GM23338 (cell line): ENCODE measurements around the gene CHD9NB. TPM values are rescaled to one million over a fixed set of nuclear protein-coding genes. Genes with fewer than 3 reads are reported as not detected.
A peak's percentile ranks its signal among the peaks of the same experiment; 100 is the strongest.

ENCODE experiments used
- ATAC-seq: fragments of 200-7000 bp; cut with Tn5 transposase; 3 replicates; pipeline ENCODE4 v1.9.1; 2020
- DNase-seq: peaks from one replicate; pipeline ENCODE4 v3.0.0-alpha.2; 2015; ENCODE audit warnings: low spot score
- H2AFZ ChIP-seq: fragments of 200-600 bp; sonication (generic); 2 replicates; pipeline ENCODE4 v1.8.0; 2016; ENCODE audit warnings: antibody characterized with exemption, mild to moderate bottlenecking, moderate library complexity
- H3F3A ChIP-seq: fragments of 200-600 bp; sonication (generic); replicated peaks from 2 replicates; pipeline ENCODE4 v1.8.0; 2017; ENCODE audit warnings: antibody characterized with exemption, mixed run types, low read depth
- H3K27ac ChIP-seq: fragments of 200-600 bp; sonication (generic); 2 replicates; pipeline ENCODE4 v1.6.1; 2016; ENCODE audit warnings: low read depth
- H3K27me3 ChIP-seq: fragments of 200-600 bp; sonication (generic); 2 replicates; pipeline ENCODE4 v1.8.0; 2016; ENCODE audit warnings: mild to moderate bottlenecking, mixed run types, moderate library complexity; ENCODE audit not compliant: insufficient read depth
- H3K36me3 ChIP-seq: fragments of 200-600 bp; sonication (generic); 2 replicates; pipeline ENCODE4 v1.8.0; 2016; ENCODE audit warnings: mild to moderate bottlenecking; ENCODE audit not compliant: insufficient read depth
- H3K4me1 ChIP-seq: fragments of 200-600 bp; sonication (generic); 2 replicates; pipeline ENCODE4 v1.8.0; 2016; ENCODE audit warnings: mild to moderate bottlenecking, moderate library complexity; ENCODE audit not compliant: insufficient read depth
- H3K4me2 ChIP-seq: fragments of 200-600 bp; sonication (generic); 2 replicates; pipeline ENCODE4 v1.7.1; 2017; ENCODE audit warnings: mixed run types
- H3K4me3 ChIP-seq: fragments of 200-600 bp; sonication (generic); 2 replicates; pipeline ENCODE4 v1.6.1; 2016; ENCODE audit warnings: mixed run types
- H3K79me2 ChIP-seq: fragments of 200-600 bp; sonication (generic); replicated peaks from 2 replicates; pipeline ENCODE4 v1.8.0; 2017; ENCODE audit warnings: mild to moderate bottlenecking; ENCODE audit not compliant: insufficient read depth
- H3K9me2 ChIP-seq: fragments of 200-600 bp; sonication (generic); 2 replicates; pipeline ENCODE4 v1.8.0; 2017; ENCODE audit not compliant: insufficient read depth
- H4K20me1 ChIP-seq: fragments of 200-600 bp; sonication (generic); replicated peaks from 2 replicates; pipeline ENCODE4 v1.8.0; 2017; ENCODE audit warnings: mild to moderate bottlenecking; ENCODE audit not compliant: insufficient read depth
- H3K27ac Mint-ChIP-seq: 2 replicates; pipeline ENCODE4 v1.8.0; 2020; ENCODE audit warnings: inconsistent platforms, mild to moderate bottlenecking, moderate library complexity, mixed read lengths
- H3K27me3 Mint-ChIP-seq: 3 replicates; pipeline ENCODE4 v1.8.0; 2022; ENCODE audit warnings: low read depth, mild to moderate bottlenecking, moderate library complexity, mixed read lengths, inconsistent platforms; ENCODE audit not compliant: insufficient read depth, poor library complexity
- H3K36me3 Mint-ChIP-seq: 3 replicates; pipeline ENCODE4 v1.8.0; 2021; ENCODE audit warnings: low read depth, mild to moderate bottlenecking, inconsistent platforms, moderate library complexity, mixed read lengths
- H3K4me1 Mint-ChIP-seq: 3 replicates; pipeline ENCODE4 v1.8.0; 2020; ENCODE audit warnings: mild to moderate bottlenecking, inconsistent platforms, mixed read lengths
- H3K4me3 Mint-ChIP-seq: 3 replicates; pipeline ENCODE4 v1.8.0; 2021; ENCODE audit warnings: moderate library complexity, mild to moderate bottlenecking, inconsistent platforms, mixed read lengths
- H3K9me3 Mint-ChIP-seq: 3 replicates; pipeline ENCODE4 v1.8.0; 2020; ENCODE audit warnings: moderate library complexity, mild to moderate bottlenecking, inconsistent platforms, mixed read lengths
- CREB1 ChIP-seq: fragments of 250-450 bp; sonication (Bioruptor Pico); IDR thresholded peaks from 2 replicates; pipeline ENCODE4 v1.5.0; 2020; ENCODE audit warnings: low read depth, mild to moderate bottlenecking, moderate library complexity
- EZH2 ChIP-seq: fragments of 200-600 bp; sonication (generic); IDR thresholded peaks from one replicate; pipeline ENCODE4 v1.8.0; 2017; ENCODE audit warnings: antibody characterized with exemption, mild to moderate bottlenecking, low read depth; ENCODE audit not compliant: unreplicated experiment
- EZH2phosphoT487 ChIP-seq: fragments of 200-600 bp; sonication (generic); IDR thresholded peaks from one replicate; pipeline ENCODE4 v1.8.1; 2018; ENCODE audit warnings: antibody characterized with exemption; ENCODE audit not compliant: unreplicated experiment
- JUNB ChIP-seq: IDR thresholded peaks from one replicate; pipeline ENCODE4 v1.6.1; 2016; ENCODE audit warnings: antibody characterized with exemption; ENCODE audit not compliant: unreplicated experiment
- NANOG ChIP-seq: IDR thresholded peaks from 2 replicates; pipeline ENCODE4 v1.6.1; 2016; ENCODE audit warnings: antibody characterized with exemption, borderline replicate concordance
- POLR2AphosphoS5 ChIP-seq: IDR thresholded peaks from 2 replicates; pipeline ENCODE4 v1.6.1; 2016; ENCODE audit warnings: antibody characterized with exemption, low read depth
- REST ChIP-seq: IDR thresholded peaks from one replicate; pipeline ENCODE4 v1.6.1; 2018; ENCODE audit warnings: antibody characterized with exemption; ENCODE audit not compliant: unreplicated experiment
- ZNF114 ChIP-seq: fragments of 250-450 bp; sonication (Bioruptor Pico); IDR thresholded peaks from 2 replicates; pipeline ENCODE4 v1.5.0; 2020; ENCODE audit warnings: mild to moderate bottlenecking, moderate library complexity
- ZNF331 ChIP-seq: fragments of 250-450 bp; sonication (Bioruptor Pico); IDR thresholded peaks from 2 replicates; pipeline ENCODE4 v1.5.0; 2020; ENCODE audit warnings: low read depth, mild to moderate bottlenecking, moderate library complexity
- polyA plus RNA-seq: library from polyadenylated mRNA; unstranded; fragments of >200 nt; fragmentation: Nextera tagmentation; extraction: Ambion mirVana; gene quantifications from 2 replicates; pipeline ENCODE4 v1.2.1, GENCODE V29; 2016
- total RNA-seq: library from RNA; depleted of rRNA; stranded (reverse); fragments of >200 nt; shearing (Covaris generic); gene quantifications from 2 replicates; pipeline ENCODE4 v1.2.3, GENCODE V29; 2014
- TF ChIP-seq, protein P1 (sequence below): fragments of 250-450 bp; sonication (Bioruptor Pico); IDR thresholded peaks from 2 replicates; pipeline ENCODE4 v1.5.0; 2020; ENCODE audit warnings: mild to moderate bottlenecking, moderate library complexity

Gene CHD9NB
- total and polyA plus RNA-seq, 2 experiments from 2014 or later, result 1.7 to 4.2 TPM

GRCh38 chr16:53083119-53083518 is 30.4 kb upstream of the CHD9NB start:
- H3K9me3 Mint-ChIP-seq, result peaks cover 2% of the 10 kb centered on the region; the same call in 1 of the 3 replicates
- peaks cover 8% of the 10 kb centered on the region for H3K27me3 Mint-ChIP-seq
- H3F3A ChIP-seq, result no peaks in the 10 kb centered on the region
- DNase-seq (no peak), ATAC-seq (no peak)
- peaks cover 62% of the 10 kb centered on the region for H3K4me1 Mint-ChIP-seq
- peaks cover 27% of the 10 kb centered on the region for H3K79me2 ChIP-seq
- H3K27ac ChIP-seq, result peak overlapping the region; percentile 65; the same call in 1 of the 2 replicates
- H3K4me1 ChIP-seq, result peaks cover 62% of the 10 kb centered on the region
- H3K36me3 Mint-ChIP-seq, result peaks cover 7% of the 10 kb centered on the region
- no peak overlapping the region for H3K4me2 ChIP-seq
- no peak overlapping the region for H3K4me3 Mint-ChIP-seq
- H3K27ac Mint-ChIP-seq, result no peak overlapping the region
- TF ChIP-seq, protein P1, sequence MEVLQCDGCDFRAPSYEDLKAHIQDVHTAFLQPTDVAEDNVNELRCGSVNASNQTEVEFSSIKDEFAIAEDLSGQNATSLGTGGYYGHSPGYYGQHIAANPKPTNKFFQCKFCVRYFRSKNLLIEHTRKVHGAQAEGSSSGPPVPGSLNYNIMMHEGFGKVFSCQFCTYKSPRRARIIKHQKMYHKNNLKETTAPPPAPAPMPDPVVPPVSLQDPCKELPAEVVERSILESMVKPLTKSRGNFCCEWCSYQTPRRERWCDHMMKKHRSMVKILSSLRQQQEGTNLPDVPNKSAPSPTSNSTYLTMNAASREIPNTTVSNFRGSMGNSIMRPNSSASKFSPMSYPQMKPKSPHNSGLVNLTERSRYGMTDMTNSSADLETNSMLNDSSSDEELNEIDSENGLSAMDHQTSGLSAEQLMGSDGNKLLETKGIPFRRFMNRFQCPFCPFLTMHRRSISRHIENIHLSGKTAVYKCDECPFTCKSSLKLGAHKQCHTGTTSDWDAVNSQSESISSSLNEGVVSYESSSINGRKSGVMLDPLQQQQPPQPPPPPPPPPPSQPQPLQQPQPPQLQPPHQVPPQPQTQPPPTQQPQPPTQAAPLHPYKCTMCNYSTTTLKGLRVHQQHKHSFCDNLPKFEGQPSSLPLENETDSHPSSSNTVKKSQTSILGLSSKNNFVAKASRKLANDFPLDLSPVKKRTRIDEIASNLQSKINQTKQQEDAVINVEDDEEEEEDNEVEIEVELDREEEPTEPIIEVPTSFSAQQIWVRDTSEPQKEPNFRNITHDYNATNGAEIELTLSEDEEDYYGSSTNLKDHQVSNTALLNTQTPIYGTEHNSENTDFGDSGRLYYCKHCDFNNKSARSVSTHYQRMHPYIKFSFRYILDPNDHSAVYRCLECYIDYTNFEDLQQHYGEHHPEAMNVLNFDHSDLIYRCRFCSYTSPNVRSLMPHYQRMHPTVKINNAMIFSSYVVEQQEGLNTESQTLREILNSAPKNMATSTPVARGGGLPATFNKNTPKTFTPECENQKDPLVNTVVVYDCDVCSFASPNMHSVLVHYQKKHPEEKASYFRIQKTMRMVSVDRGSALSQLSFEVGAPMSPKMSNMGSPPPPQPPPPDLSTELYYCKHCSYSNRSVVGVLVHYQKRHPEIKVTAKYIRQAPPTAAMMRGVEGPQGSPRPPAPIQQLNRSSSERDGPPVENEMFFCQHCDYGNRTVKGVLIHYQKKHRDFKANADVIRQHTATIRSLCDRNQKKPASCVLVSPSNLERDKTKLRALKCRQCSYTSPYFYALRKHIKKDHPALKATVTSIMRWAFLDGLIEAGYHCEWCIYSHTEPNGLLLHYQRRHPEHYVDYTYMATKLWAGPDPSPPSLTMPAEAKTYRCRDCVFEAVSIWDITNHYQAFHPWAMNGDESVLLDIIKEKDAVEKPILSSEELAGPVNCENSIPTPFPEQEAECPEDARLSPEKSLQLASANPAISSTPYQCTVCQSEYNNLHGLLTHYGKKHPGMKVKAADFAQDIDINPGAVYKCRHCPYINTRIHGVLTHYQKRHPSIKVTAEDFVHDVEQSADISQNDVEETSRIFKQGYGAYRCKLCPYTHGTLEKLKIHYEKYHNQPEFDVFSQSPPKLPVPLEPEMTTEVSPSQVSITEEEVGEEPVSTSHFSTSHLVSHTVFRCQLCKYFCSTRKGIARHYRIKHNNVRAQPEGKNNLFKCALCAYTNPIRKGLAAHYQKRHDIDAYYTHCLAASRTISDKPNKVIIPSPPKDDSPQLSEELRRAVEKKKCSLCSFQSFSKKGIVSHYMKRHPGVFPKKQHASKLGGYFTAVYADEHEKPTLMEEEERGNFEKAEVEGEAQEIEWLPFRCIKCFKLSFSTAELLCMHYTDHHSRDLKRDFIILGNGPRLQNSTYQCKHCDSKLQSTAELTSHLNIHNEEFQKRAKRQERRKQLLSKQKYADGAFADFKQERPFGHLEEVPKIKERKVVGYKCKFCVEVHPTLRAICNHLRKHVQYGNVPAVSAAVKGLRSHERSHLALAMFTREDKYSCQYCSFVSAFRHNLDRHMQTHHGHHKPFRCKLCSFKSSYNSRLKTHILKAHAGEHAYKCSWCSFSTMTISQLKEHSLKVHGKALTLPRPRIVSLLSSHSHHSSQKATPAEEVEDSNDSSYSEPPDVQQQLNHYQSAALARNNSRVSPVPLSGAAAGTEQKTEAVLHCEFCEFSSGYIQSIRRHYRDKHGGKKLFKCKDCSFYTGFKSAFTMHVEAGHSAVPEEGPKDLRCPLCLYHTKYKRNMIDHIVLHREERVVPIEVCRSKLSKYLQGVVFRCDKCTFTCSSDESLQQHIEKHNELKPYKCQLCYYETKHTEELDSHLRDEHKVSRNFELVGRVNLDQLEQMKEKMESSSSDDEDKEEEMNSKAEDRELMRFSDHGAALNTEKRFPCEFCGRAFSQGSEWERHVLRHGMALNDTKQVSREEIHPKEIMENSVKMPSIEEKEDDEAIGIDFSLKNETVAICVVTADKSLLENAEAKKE, result no peak
- no peak for TF ChIP-seq EZH2phosphoT487
- TF ChIP-seq ZNF114, result no peak
- TF ChIP-seq REST, result no peak
- no peak for TF ChIP-seq EZH2
- TF ChIP-seq POLR2AphosphoS5, result no peak
- no peak for TF ChIP-seq JUNB
- no peak for TF ChIP-seq ZNF331
- no peak for TF ChIP-seq CREB1 (CRISPR knock-in tag)
- TF ChIP-seq NANOG, result no peak
- 0 out of 2 replicates have a peak, but pooled peaks cover 10% of the 10 kb centered on the region for H3K9me2 ChIP-seq
- H2AFZ ChIP-seq, result no peak overlapping the region
- no peak overlapping the region for H3K4me3 ChIP-seq
- H3K36me3 ChIP-seq, result no peaks in the 10 kb centered on the region
- H4K20me1 ChIP-seq, result no peaks in the 10 kb centered on the region
- no peaks in the 10 kb centered on the region for H3K27me3 ChIP-seq
